Smooth muscle cell of the coronary artery (primary cell): Measurements from ENCODE around the gene GALNT13. TPM values are rescaled to one million over a fixed set of nuclear protein-coding genes. Genes with fewer than 3 reads are reported as not detected.

Experiments
- total RNA-seq: library from RNA; depleted of rRNA; stranded (reverse); fragments of >200 nt; gene quantifications from 2 replicates; pipeline ENCODE4 v1.2.3, GENCODE V29; 2014; ENCODE audit warnings: low replicate concordance

The GALNT13 gene
- 0.45 TPM in 1 of 2 replicates, not detected in the other for total RNA-seq

DNA sequence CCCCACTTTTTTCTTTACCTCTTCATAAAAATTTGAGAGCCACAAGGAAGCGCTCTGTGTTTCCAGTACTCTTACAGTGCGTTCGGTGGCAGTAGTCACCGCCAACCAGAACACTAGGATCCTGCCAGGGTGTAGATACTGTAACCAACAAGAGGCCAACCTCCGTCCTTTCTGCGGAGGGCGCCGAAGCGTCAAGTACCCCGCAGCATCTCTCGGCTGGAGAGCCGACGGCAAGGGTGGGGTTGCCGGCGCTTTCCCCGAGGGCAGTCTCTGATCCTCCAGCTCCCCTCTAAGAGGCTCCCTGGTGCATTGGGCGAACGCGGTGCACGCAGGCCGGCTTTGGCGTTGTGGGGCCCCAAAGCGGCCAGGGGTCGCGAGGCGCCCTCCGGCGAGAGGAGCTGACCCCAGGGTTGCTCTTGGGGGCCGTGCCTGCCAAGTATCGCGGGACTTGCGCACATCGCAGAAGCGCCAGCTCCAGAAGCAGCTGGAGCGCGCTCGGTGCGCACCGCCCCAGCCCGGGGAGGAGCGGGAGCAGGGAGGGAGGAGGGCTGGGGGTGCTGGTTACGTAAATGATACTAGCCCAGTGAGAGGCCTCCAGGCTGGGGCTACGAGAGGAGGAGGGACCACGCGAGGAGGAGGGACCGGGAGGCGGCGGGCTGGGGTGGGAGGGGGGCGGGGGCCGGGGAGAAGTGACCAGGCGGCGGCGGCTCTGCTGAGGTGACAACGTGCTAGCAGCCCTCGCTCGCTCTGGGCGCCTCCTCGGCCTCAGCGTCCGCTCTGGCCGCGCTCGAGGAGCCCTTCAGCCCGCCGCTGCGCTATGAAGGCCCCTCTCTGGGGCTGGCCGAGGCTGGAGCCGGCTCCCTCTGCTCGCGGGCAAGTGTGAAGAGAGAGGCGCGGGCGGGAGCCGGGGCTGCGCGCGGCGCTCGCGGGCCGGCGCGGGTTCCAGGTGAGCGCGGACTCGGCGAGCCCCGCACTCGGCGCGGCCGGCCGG, at the start of gene GALNT13:
Gene GALNT13, plus strand, starts transcription at position 692 of the 991 bp plus-strand sequence.

